ENCODE results near the gene GSG1L.
"Not testable (repeated sequence)": the region's sequence is repeated elsewhere in the genome, so short reads cannot be mapped to it uniquely, and the experiment has no call there.

The GSG1L gene

DNA sequence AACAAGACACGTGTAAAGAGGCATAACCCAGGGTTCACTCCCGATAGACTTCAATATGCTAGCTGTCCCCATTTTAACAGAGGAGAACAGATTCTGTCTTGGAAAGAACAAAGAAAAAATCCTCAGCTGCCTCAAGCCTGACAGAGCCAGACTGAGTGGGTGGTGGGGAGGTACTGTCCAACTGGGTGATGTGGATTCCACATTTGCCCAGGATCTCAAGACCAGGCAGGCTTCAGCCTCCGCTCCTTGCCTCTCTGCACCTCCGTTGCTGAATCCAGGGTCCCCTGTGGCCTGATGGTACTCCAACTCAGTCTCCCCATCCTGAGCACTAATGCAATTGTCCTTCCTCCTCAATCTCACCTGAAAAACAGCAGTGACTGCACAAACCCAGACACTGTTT, 163.8 kb downstream of the GSG1L start:
- DNase-seq (ENCODE audit: low read depth), result no peak

DNA sequence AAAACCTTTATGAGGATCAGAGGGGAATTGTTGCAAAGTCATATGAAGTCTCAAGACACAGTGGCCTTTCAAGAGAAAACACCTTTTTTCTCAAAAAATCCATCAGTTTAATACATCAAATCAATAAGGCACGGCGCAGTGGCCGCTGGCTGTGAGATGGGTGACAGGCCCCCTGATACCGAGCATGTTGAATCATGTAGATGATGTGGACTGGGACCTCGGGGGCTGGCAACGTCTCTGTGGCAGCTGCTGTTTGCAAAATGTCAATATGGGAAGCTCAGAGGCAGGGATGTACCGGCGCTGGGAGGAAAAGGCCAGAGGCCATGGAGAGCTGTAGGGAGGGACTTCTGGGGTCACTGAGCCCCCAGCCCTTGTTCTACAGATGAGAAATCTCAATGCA, 169.1 kb downstream of the GSG1L start:
- no peak for DNase-seq (ENCODE audit: low read depth)

DNA sequence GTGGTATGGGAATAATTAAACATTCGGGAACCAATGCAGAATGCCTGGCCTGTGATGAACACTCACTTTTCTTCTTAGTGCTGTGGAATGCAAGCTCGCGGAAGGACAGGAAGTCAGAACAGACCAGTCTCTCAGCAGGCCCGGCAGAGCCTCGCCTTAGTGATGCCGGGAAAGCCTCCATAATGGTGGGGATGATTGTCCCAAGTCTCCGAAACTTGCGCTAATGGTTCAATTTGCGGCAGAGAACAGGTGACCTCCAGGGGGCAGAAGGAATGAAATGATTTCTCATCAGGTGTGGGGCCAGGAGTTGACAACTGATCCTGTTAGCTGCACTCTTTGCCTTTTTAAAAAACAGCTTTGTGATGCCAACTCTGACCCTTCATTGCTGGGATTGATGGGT, 170.6 kb downstream of the GSG1L start:
- DNase-seq (ENCODE audit: low read depth), result peak; percentile 1

DNA sequence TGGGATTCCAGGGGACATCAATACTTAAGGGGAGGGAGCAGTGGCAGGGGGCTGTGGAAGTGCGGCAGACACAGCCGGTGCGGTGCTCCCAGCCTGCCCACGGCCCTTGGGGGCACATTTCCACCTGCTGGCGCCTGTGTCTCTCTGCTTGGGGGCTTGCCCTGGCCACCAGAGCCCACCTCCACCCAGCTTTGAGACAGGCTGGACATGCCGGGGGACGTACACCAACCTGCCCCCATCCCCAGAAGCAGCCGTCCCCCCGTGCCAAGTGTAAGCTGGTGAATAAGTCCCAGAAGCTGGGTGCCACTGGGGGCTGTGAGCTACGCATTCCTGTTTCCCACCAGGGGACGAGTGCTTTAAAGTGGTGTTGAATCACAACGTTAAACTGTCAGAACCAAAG, 172.6 kb downstream of the GSG1L start:
- no peak for DNase-seq (ENCODE audit: low read depth)

DNA sequence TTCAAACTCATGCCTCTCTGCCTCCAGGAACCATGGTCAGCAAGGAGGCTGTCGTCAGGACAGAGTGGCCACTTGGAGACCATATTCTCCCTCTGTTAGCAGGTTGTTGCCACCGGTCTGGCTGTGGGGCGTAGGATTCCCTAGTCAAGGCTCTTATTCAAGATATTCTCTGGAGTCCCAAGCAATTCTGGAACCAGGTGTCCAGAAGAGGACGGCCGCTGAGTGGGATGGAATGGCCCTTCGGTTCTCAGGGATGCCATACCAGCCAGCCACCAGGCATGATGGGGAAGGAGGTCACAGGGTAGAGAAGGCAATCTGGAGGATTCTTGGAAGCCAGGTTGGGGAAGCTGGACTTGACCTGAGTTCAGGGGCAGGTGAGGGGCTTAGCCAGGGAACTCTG, 173.5 kb downstream of the GSG1L start:
- no peak for DNase-seq (ENCODE audit: low read depth)

DNA sequence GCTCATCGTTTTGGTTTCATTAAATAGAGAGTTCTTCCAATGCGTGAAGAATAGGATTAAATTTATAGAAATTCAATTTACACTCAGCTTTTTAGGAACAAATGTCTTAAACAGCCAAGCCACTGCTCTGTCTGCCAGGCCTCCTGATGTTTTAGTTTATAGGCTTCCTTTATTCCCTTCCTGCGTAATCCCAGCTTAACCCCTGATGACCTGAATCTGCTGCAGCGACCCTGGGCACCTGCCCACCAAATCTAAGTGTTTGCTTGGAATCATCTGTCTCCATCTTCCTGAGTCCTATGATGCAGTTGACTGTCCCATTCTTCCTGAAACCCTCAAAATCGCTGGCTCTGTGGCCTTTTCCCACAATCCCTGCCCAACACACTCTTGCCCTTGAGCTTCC, 179.9 kb downstream of the GSG1L start:
- no peak for DNase-seq (ENCODE audit: low read depth)

DNA sequence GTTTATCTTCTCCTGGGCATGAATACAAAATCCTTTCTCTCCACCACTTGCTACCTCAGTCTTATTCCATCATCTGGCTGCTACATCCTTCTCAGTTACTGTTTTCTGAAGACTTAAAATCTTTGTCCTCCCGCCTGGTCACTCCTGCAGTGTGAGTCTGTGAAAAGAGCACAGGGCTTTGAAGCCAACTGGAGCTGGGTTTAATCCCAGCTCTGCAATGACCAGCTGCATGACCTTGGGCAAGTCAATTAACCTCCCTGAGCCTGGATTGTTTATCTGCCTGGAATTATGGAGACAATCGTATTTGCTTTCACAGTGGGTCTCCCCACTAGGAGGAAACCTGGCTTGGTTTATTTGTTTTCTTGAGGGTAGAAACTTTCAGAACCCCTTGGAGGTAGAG, 183.2 kb downstream of the GSG1L start:
- no peak for DNase-seq (ENCODE audit: low read depth)

DNA sequence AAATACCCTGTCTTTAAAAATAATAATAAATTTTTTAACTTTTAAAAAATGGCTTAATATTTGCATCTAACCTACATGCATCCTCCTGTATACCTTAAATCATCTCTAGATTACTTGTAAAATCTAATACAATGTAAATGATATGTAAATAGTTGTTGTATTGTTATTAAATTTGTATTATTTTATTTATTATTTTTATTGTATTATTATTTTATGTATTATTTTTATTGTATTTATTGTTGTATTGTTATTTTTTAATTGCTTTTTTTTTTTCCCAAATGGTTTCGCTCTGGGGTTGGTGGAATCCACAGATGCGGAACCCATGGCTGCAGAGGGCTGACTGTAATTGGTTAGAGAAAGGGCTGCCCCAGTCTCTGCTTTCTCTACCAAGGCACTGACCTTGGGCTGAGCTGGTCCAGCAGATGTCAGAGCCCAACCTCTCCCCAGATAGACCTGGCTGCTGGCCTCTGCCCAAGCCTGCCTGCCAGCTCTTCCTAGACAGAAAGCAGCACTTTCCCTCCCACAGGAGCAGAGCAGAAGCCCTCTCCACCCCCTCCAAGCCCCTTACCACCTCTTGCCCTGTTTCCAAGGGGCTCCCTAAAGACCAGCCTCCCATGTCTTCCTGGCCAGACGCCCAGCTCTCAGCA, 183.8 kb downstream of the GSG1L start:
- no peak for DNase-seq (ENCODE audit: low read depth)

DNA sequence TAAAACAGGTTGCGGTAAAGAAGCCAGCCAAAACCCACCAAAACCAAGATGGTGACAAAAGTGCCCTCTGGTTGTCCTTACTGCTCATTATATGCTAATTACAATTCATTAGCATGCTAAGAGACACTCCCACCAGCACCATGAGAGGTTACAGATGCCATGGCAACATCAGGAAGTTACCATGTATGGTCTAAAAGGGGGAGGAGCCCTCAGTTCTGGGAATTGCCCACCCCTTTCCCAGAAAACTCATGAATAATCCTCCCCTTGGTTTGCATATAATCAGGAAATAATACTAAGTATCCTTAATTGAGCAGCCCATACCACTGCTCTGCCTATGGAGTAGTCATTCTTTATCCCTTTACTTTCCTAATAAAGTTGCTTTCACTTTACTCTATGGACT, 190.9 kb downstream of the GSG1L start:
- DNase-seq (ENCODE audit: low read depth), result not testable (repeated sequence)

DNA sequence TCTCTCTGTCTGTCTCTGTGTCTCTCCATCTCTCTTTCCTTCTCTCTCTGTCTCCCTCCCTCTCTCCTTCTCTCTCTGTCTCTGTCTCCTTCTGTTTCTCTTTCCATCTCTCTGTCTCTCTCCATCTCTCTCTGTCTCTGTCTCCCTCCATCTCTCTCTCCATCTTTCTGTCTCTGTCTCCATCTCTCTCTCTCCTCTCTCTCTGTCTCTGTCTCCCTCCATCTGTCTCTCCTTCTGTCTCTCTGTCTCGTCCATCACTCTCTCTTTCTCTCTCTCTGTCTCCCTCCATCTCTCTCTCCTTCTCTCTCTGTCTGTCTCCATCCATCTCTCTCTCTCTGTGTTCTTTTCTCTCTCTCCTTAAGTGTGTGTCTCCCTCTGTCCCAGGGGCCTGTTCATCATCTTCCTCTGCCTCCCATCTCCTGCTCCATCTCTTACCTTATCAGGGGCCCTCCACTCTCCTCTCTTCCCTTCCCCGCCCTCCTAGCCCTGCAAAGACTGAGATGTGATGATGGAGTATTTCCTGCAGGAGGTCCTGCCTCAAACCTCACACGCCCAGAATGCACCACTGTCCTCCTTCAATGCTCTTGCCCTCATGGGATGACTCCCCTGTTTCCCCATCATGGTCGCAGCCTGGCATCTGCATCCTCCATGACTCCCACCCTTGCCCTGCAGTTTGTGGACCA, 193.3 kb downstream of the GSG1L start:
- no peak for DNase-seq (ENCODE audit: low read depth)

DNA sequence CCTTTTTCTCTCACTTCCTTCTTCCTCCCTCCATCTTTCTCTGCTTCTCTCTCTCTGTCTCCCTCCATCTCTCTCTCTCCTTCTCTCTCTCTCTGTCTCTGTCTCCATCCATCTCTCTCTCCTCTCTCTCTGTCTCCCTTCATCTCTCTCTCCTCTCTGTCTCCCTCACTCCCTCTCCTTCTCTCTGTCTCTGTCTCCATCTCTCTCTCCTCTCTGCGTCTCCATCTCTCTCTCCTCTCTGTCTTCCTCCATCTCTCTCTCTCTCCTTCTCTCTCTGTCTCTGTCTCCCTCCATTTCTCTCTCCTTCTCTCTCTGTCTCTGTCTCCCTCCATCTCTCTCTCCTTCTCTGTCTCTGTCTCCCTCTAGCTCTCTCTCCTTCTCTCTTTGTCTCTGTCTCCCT, 194.1 kb downstream of the GSG1L start:
- no peak for DNase-seq (ENCODE audit: low read depth)

DNA sequence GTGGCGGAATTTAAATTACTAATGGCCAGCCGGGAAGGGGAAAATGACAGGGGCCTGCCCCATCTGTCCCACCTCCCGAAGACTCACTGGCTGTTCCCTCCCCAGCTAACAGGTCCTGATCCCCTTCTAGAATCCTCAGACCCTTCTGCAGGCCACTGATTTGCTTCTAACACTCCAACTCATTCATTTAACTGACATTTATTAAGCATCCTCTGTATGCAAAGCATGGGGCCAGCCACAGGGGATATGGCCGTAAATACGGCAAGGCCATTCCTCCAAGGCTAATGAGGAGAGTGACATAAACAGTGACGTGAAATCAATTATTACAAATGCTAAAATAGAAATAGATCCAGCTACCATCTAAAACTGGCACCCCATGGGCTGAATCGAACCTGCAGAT, 195.3 kb downstream of the GSG1L start:
- DNase-seq (ENCODE audit: low read depth), result no peak

DNA sequence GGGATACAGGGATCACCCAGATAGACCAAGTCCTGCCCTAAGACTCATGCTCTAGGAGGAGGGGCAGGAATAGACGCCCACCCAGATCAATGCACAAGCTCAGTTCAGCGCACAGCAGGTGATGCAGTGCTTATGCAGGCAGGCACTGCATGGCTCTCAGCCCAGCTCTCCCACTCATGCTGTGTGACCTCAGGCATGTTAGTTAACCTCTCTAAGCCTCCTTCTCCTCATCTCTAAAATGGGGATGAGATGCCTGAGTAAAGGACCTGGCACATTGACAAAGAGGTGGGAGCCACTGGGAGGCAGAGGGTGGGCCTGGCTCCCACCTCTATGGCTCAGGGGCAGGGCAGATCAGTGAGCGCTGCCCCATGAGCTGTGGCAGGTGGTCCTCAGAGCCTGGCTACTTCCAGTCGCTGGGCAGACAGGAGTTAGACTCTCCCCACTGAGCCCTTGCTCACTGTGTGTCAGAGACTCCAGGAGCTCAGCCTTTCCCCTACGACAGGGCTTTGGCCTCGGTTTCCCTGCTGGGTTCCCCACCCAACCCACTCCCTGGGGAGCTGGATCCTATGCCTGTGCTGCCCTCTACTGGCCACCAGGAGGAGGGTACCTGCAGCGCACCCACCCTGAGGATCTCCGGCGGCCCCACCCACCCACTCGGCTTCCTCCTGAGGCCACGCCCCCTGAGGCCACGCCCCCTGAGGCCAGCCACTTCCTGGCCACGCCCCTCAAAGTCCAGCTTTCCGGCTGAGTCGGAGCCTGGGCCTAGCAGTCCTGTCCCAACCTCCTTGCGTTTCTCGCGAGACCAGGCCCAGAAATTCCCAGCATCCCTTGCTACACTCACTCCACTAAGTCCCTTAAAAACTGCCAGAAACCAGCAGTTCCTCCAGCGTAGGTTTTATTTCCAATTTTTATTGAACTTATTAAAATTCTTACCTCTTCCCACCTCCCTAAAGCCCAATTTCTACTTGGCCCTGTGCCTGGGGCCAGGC, 196.1 kb downstream of the GSG1L start:
- DNase-seq (ENCODE audit: low read depth), result peak; percentile 82

DNA sequence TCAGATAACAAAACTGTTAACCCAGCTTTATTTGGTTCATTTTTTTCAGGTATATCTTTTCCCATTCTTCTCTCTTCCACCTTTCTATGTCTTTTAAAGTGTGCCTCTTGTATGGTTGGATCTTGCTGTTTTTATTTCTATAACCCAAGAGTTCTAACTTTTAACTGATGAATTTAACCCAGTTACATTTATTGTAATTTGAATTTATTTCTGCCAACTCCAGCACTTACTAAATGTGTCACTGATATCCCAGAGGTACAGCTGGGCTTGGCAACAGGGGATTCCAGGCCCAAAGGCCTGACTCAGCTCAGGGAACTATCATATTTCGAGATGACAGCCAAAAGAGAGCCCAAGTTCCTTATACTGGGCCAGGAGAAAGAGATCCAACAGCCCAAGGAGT, 200.1 kb downstream of the GSG1L start:
- no peak for DNase-seq (ENCODE audit: low read depth)

DNA sequence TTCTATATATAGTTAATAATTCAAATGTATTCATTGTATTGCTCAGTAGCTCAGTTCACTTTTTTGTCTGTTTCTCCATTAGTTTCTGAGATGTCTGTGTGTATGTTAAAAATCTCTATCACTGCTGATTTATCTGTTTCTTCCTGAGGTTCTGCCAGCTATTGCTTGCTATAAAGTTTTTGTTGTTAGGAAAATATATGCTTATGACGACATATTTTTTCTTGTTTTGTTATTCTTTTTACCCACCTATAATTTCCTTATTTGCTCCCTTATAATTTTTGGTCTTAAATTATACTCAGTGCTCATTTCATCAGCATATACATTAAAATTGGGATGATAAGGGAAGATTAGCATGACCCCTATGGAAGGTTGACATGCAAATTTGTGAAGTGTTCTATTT, 200.6 kb downstream of the GSG1L start:
- no peak for DNase-seq (ENCODE audit: low read depth)

DNA sequence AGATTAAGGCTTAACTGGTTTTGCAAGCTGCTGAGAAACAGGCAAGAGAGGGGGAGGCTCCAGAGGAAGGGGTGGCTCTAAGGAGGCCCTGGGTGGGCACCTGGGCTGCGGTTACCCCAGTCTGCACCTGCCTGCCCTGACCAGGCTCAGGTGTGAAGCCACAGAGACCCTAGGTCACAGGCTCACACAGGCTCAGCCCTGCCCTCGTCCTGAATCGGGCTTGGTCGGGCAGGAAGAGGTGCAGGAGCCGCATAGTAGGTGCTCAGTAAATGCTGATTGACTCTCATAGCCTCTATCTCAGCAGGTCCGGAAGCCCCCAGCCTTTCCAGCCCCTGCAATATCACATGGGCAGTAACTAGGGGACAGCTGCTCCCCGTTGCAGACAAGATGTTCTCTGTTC, 203.4 kb downstream of the GSG1L start:
- no peak for DNase-seq (ENCODE audit: low read depth)

DNA sequence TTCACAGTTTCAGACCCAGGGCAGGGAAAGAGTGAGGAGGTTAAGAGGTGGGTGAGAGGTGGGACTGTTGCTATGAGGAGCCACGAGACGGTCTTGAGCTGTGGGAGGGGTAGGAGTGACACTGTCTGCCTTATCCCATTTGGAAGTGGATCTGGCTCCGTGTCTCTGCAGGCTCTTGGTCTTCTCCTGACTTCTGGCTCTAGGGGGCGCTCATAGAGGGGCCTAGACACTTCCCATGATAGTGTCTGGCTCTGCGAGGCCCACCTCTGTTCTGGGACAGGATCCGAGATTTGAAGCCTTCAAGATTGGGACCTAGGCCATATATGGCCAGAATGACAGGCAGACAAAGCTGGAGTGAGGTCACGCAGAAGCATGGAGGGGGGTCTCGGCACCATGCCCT, 204.5 kb downstream of the GSG1L start:
- no peak for DNase-seq (ENCODE audit: low read depth)

DNA sequence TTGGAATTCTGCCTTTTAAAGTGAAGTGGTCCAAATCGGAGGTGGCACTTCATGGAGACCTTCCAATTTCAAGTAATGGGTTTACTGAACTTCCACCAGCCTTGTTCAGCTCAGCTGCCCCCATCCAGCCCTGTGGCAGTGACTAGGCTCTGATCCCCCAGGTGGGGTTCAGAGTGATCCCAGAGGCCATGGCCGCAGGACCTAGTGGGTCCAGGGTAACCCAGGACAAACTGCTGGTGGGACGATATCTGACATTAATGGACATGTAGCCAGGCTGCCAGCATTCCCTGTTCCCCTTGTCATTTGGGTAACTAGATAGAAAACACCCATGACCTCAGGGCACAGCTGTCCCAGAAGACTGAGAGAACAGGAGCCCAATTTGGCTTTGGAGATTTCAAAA, 209.9 kb downstream of the GSG1L start:
- no peak for DNase-seq (ENCODE audit: low read depth)

DNA sequence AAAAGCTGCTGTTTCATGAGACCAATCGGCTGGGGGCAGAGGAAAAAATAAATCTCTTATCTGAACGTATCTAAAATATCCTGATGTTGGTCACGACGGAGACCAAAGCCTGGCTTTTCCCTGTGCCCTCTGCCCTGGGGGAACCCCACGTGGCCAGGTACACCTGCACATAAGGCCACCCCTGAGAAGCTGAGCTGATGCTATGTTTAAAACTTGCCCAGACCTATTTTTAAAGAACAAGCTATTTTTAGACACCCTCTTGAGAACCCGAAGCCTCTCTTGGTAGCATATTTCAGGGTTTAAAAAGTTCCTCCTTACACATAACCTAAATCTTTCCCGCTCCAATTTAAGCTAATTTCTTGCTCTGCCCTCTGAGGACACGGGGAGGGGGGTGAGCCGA, 210.4 kb downstream of the GSG1L start:
- no peak for DNase-seq (ENCODE audit: low read depth)

DNA sequence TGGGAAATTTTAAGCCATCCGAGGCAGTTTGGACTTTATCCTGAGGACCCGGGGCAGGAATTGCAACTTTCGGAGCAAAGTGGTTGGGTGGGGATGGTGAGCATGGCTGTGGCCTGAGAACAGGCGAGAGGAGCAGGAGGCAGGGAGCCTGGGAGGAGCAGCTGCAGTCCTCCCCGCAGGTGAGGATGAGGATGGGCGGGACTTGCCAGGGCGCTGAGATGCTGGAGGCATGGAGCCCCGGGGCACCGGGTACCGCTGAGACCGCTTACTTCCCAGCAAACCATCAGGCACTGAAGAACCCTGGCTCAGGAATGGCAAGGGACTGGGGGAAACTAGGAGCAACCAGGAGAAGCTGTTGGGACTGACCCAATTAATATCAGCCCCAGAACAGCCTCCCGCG, 210.8 kb downstream of the GSG1L start:
- DNase-seq (ENCODE audit: low read depth), result no peak

DNA sequence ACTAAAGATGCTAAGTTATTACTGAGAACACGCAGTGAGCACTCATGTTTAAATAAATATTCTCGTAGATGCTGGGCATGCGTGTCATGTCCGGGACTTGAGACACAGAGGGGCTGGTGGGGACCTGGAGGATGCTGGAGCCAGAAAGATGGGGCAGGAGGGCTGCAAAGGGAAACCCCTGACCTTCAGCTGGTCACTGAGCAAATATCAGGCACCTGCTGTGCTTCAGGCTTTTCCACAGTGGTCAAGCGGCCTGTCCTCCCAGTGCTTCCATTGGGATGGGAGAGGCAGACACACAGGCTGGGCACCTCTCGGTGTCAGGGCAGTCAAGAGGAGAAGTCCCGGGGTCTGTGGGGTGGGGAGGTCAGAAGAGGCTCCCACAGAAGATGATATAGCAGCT, 211.4 kb downstream of the GSG1L start:
- DNase-seq (ENCODE audit: low read depth), result no peak

DNA sequence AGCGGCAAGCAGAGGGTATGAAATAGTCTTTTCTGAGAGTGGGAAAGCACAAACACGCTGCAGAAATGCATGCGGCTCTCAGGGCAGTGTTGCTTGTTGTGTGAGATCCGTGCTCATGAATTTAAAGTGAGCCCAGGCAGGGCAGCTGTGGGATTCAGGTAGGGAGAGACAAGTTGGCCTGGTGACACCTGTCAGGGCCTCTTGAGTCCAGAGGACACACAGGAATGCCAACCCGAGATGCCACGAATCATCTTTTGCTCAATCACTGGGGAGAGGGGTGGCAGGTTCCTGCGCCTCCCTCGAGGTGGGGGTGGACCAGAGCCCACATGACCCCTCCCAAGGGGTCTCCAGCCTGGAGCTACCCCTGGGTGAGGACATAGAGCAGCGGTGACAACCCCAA, 211.9 kb downstream of the GSG1L start:
- DNase-seq (ENCODE audit: low read depth), result no peak

DNA sequence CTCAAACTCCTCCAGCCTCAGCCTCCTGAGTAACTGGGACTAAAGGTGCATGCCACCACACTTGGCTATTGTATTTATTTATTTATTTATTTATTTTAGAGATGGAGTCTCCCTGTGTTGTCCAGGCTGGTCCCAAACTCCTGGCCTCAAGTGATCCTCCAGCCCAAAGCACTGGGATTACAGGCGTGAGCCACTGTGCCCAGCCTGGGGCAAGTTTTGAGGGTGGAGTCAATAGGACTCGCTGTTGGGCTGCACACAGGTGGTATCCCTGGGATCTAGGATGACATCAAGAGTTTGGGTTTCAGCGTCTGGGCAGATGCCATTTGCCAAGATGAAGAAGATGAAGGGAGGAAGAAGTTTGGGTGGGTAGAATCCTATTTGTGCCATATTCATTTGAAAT, 213.9 kb downstream of the GSG1L start:
- no peak for DNase-seq (ENCODE audit: low read depth)

Measured in EH (cell line).